NCI-H69 (cell line): Measurements from ENCODE around the gene TEX19.
A peak's percentile ranks its signal among the peaks of the same experiment; 100 is the strongest.
"Not testable (repeated sequence)": the region's sequence is repeated elsewhere in the genome, so short reads cannot be mapped to it uniquely, and the experiment has no call there.

Experiments
- DNase-seq: peaks from one replicate; lab custom pipeline; 2025; lab: John Stamatoyannopoulos, UW

TEX19 gene

GRCh38 chr17:82356845-82357355, 2.1 kb upstream of the TEX19 start:
- DNase-seq = peak; percentile 33

GRCh38 chr17:82357394-82357793, 1.7 kb upstream of the TEX19 start:
- no peak for DNase-seq

GRCh38 chr17:82359451-82360074, 516 bp downstream of the TEX19 start:
- peak; percentile 77 for DNase-seq

GRCh38 chr17:82361885-82362633, 3.0 kb downstream of the TEX19 start:
- no peak for DNase-seq

GRCh38 chr17:82365606-82366295, 6.7 kb downstream of the TEX19 start:
- DNase-seq = peak; percentile 80

GRCh38 chr17:82366749-82367148, 7.7 kb downstream of the TEX19 start:
- peak; percentile 87 for DNase-seq

GRCh38 chr17:82367724-82368524, 8.9 kb downstream of the TEX19 start:
- DNase-seq = peak; percentile 70

- DNase-seq = no peak
Measured at GRCh38 chr17:82369211-82369610, 10.2 kb downstream of the TEX19 start.

- DNase-seq = no peak
Measured at GRCh38 chr17:82370471-82371332, 11.7 kb downstream of the TEX19 start.

- DNase-seq = peak; percentile 63
Measured at GRCh38 chr17:82371333-82372248, 12.5 kb downstream of the TEX19 start, which contains the start of gene UTS2R. UTS2R (plus strand) TSS chr17:82371765; CDS start chr17:82374325, 2,560 bp downstream.

GRCh38 chr17:82372249-82373071, 13.4 kb downstream of the TEX19 start:
- DNase-seq = no peak

- DNase-seq = not testable (repeated sequence)
Measured at GRCh38 chr17:82373072-82373452, 14.0 kb downstream of the TEX19 start.

GRCh38 chr17:82373731-82374625, 14.9 kb downstream of the TEX19 start:
- DNase-seq = no peak

- no peak for DNase-seq
Measured at GRCh38 chr17:82374626-82375331, 15.7 kb downstream of the TEX19 start.

GRCh38 chr17:82375359-82376041, 16.5 kb downstream of the TEX19 start:
- DNase-seq = no peak

- no peak for DNase-seq
Measured at GRCh38 chr17:82376042-82376730, 17.1 kb downstream of the TEX19 start.
